Cardiac muscle cell (in vitro differentiated cells and primary cell): ENCODE results near the gene TAF4B. TPM values are rescaled to one million over a fixed set of nuclear protein-coding genes. Genes with fewer than 3 reads are reported as not detected.

ENCODE experiments used
- DNase-seq, 2 donors: peaks; one replicate each; pipeline versions ENCODE4 v3.0.0 to v3.0.0-alpha.2; 2010 to 2017; ENCODE audit warnings: low read depth in 1 of 2, low spot score in 1 of 2
- H3K27ac ChIP-seq: fragments of 200-600 bp; sonication (generic); 2 replicates; pipeline ENCODE4 v1.5.1; 2016
- H3K27me3 ChIP-seq: fragments of 200-600 bp; sonication (generic); 2 replicates; pipeline ENCODE4 v1.6.0; 2016; ENCODE audit warnings: control low read depth
- H3K36me3 ChIP-seq: fragments of 200-600 bp; sonication (generic); 2 replicates; pipeline ENCODE4 v1.5.1; 2016; ENCODE audit warnings: control low read depth
- H3K4me1 ChIP-seq: fragments of 200-600 bp; sonication (generic); 2 replicates; pipeline ENCODE4 v1.8.1; 2017; ENCODE audit warnings: low read depth, mild to moderate bottlenecking, mixed run types
- H3K4me3 ChIP-seq: fragments of 200-600 bp; sonication (generic); 2 replicates; pipeline ENCODE4 v1.5.1; 2016; ENCODE audit warnings: mild to moderate bottlenecking
- H3K9me3 ChIP-seq: fragments of 200-600 bp; sonication (generic); 2 replicates; pipeline ENCODE4 v1.5.1; 2017; ENCODE audit warnings: low read depth, mild to moderate bottlenecking, control low read depth
- polyA plus RNA-seq: library from polyadenylated mRNA; unstranded; fragments of >200 nt; fragmentation: Nextera tagmentation; extraction: Ambion mirVana; gene quantifications from 2 replicates; pipeline ENCODE4 v1.2.1, GENCODE V29; 2016
- total RNA-seq: library from RNA; depleted of rRNA; stranded (reverse); fragments of >200 nt; gene quantifications from 2 replicates; pipeline ENCODE4 v1.2.3, GENCODE V29; 2016
- TF ChIP-seq, protein P1 (sequence below): IDR thresholded peaks from 2 replicates; pipeline ENCODE4 v1.5.1; 2012; ENCODE audit warnings: low read depth, mild to moderate bottlenecking, low read length

The TAF4B gene
- total and polyA plus RNA-seq, 2 experiments from 2014 or later, result 1.5 to 8.2 TPM

GRCh38 chr18:26406854-26407517 lies 180.7 kb downstream of the TAF4B start:
- Histone ChIP-seq H3K27ac (no peak overlapping the region), H3K4me1 (no peaks in the 10 kb centered on the region), H3K4me3 (no peak overlapping the region), H3K27me3 (no peaks in the 10 kb centered on the region), H3K9me3 (no peaks in the 10 kb centered on the region), H3K36me3 (no peaks in the 10 kb centered on the region)
- TF ChIP-seq, protein P1, sequence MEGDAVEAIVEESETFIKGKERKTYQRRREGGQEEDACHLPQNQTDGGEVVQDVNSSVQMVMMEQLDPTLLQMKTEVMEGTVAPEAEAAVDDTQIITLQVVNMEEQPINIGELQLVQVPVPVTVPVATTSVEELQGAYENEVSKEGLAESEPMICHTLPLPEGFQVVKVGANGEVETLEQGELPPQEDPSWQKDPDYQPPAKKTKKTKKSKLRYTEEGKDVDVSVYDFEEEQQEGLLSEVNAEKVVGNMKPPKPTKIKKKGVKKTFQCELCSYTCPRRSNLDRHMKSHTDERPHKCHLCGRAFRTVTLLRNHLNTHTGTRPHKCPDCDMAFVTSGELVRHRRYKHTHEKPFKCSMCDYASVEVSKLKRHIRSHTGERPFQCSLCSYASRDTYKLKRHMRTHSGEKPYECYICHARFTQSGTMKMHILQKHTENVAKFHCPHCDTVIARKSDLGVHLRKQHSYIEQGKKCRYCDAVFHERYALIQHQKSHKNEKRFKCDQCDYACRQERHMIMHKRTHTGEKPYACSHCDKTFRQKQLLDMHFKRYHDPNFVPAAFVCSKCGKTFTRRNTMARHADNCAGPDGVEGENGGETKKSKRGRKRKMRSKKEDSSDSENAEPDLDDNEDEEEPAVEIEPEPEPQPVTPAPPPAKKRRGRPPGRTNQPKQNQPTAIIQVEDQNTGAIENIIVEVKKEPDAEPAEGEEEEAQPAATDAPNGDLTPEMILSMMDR, result no peak
- DNase-seq, result no peak

DNA sequence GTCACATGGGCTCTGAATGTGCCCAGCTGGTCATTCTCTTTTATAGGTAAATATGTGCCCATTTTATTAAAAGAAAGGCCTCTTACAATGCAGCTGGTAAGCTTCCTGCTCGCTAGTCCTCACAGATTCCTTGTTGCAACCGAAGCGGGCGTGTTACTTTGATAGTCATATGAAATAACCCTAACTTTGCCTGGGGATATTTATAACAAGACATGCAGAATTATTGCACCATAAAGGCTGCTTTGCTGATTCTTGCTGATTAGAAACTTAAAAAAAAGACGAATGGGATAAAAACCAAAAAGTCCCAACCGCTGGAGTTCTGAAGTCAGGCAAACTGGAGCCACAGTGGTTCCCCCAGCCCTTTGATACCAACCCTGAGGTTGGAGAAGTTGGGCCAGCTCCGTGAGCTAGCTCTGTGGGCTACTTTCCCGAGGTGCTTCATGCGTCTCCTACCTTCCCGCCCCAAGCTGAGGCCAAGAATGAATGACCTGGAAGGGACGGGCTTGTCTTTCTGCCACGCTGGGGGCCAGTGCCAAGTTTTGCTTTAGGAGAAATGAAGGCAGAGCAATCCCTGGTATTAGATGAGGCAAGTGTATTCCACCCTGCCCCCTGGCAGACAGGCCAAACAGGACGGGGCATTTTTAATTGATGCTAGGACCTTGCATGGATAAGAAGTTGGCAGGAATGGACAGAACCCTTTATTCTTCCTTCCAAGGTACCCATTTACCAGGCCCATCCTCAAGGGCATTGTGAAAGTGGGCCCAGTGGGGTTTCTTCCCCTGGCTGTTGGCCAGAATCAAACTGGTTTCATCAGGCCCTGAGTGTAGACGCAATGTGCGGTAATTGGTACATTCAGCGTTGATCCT lies 181.7 kb downstream of the TAF4B start:
- TF ChIP-seq, protein P1, result no peak
- no peak for DNase-seq
- Histone ChIP-seq H3K4me3 (no peak overlapping the region), H3K27ac (no peak overlapping the region), H3K9me3 (no peaks in the 10 kb centered on the region), H3K27me3 (no peaks in the 10 kb centered on the region), H3K4me1 (no peaks in the 10 kb centered on the region), H3K36me3 (no peaks in the 10 kb centered on the region)

GRCh38 chr18:26409091-26409490 lies 182.8 kb downstream of the TAF4B start:
- H3K27me3 ChIP-seq, result no peaks in the 10 kb centered on the region
- H3K4me1 ChIP-seq, result no peaks in the 10 kb centered on the region
- DNase-seq, result no peak
- no peaks in the 10 kb centered on the region for H3K9me3 ChIP-seq
- TF ChIP-seq, protein P1, result no peak
- H3K4me3 ChIP-seq, result no peak overlapping the region
- H3K27ac ChIP-seq, result no peak overlapping the region
- no peaks in the 10 kb centered on the region for H3K36me3 ChIP-seq

- Histone ChIP-seq H3K36me3 (no peaks in the 10 kb centered on the region), H3K27ac (no peak overlapping the region), H3K4me1 (no peaks in the 10 kb centered on the region), H3K4me3 (no peak overlapping the region), H3K9me3 (no peaks in the 10 kb centered on the region), H3K27me3 (no peaks in the 10 kb centered on the region)
- TF ChIP-seq, protein P1, result no peak
- DNase-seq, result no peak
Observed at GRCh38 chr18:26414901-26415440, 188.7 kb downstream of the TAF4B start.

DNA sequence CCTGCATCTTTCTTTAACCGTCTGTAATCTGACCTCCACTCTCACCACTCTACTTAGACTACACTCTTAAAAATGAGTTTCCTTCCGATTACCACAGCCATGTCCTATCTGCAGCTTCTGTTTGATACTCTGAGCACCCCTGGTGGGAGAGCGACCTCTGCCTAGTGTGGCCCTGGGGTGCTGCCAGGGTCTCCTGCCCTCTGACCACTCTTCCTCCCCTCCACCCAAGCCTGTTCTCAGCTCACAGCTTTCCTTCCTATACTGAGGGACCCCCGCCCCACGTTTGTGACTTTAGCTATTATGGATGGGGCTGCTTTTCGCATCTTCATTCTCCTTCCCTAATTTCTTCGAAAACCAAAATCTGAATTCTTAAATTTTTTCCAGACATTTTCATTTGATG lies 189.4 kb downstream of the TAF4B start:
- DNase-seq, result no peak
- H3K4me3 ChIP-seq, result no peak overlapping the region
- H3K36me3 ChIP-seq, result no peaks in the 10 kb centered on the region
- no peaks in the 10 kb centered on the region for H3K27me3 ChIP-seq
- no peaks in the 10 kb centered on the region for H3K9me3 ChIP-seq
- H3K4me1 ChIP-seq, result no peaks in the 10 kb centered on the region
- H3K27ac ChIP-seq, result no peak overlapping the region
- TF ChIP-seq, protein P1, result no peak
